Peyer's patch (tissue), 4 donors: ENCODE results near the gene IMPDH1. TPM values are rescaled to one million over a fixed set of nuclear protein-coding genes. Genes with fewer than 3 reads are reported as not detected.

Experiments
- DNase-seq, 3 donors: peaks; one replicate each; pipeline ENCODE4 v3.0.0-alpha.2; 2017 to 2019
- H3K27ac ChIP-seq, 4 donors: fragments of 200-600 bp; sonication (generic); one replicate each; pipeline ENCODE4 v1.5.1; 2016 to 2019
- H3K27me3 ChIP-seq, 2 donors: fragments of 200-600 bp; sonication (generic); one replicate each; pipeline ENCODE4 v1.5.1; 2019
- H3K36me3 ChIP-seq, 3 donors: fragments of 200-600 bp; sonication (generic); one replicate each; pipeline ENCODE4 v1.5.1; 2016 to 2019
- H3K4me1 ChIP-seq, 4 donors: fragments of 200-600 bp; sonication (generic); one replicate each; pipeline ENCODE4 v1.5.1; 2016 to 2019
- H3K4me3 ChIP-seq, 4 donors: fragments of 200-600 bp; sonication (generic); 1 replicate in 3 of 4; 2 replicates in 1 of 4; pipeline ENCODE4 v1.5.1; 2016 to 2019; ENCODE audit warnings: mild to moderate bottlenecking in 1 of 4
- H3K9me3 ChIP-seq, 4 donors: fragments of 200-600 bp; sonication (generic); one replicate each; pipeline ENCODE4 v1.5.1; 2016 to 2019; ENCODE audit warnings: mild to moderate bottlenecking in 1 of 4
- CTCF ChIP-seq, 6 experiments: fragments of 450-650 bp in 4 of 6; fragments of 200-600 bp in 2 of 6; sonication (generic) in 1 of 6; IDR thresholded peaks; one replicate each; pipeline ENCODE4 v1.5.1; 2017 to 2019; ENCODE audit warnings: antibody characterized with exemption in 6 of 6, mild to moderate bottlenecking in 3 of 6, moderate library complexity in 1 of 6
- POLR2A ChIP-seq, 2 donors: fragments of 450-650 bp; IDR thresholded peaks; one replicate each; pipeline ENCODE4 v1.5.1; 2017; ENCODE audit warnings: antibody characterized with exemption in 2 of 2, mild to moderate bottlenecking in 2 of 2, moderate library complexity in 2 of 2
- small RNA-seq, 2 donors: library from RNA; depleted of rRNA; stranded (forward); fragments of <200 nt; gene quantifications; one replicate each; pipeline ENCODE3, GENCODE V24; 2016
- total RNA-seq, 4 donors: library from RNA; depleted of rRNA; stranded (reverse); fragments of >200 nt; gene quantifications; one replicate each; pipeline ENCODE4 v1.1.0, GENCODE V29; 2016

The IMPDH1 gene
- total RNA-seq, 4 donors from 2014 or later = 7.9 to 45.4 (median 14.8) TPM

- H3K27me3 ChIP-seq = peaks cover 0 to 9% of the 10 kb centered on the region in 2 donors
- TF ChIP-seq CTCF (IDR thresholded peaks at IDR 0.05) = no peak
- no peak for TF ChIP-seq POLR2A (IDR thresholded peaks at IDR 0.05)
- no peak for DNase-seq
- H3K4me3 ChIP-seq = no peak overlapping the region
- no peaks in the 10 kb centered on the region for H3K9me3 ChIP-seq
- H3K27ac ChIP-seq = no peak overlapping the region
- H3K4me1 ChIP-seq = peaks cover 0 to 13% (median 3%) of the 10 kb centered on the region in 4 donors
- no peaks in the 10 kb centered on the region for H3K36me3 ChIP-seq
Measured at GRCh38 chr7:128350708-128351295, 59.0 kb downstream of the IMPDH1 start.

GRCh38 chr7:128349466-128349825, 60.3 kb downstream of the IMPDH1 start:
- DNase-seq = no peak
- no peak overlapping the region for H3K27ac ChIP-seq
- H3K9me3 ChIP-seq = no peaks in the 10 kb centered on the region
- no peak overlapping the region for H3K4me3 ChIP-seq
- no peaks in the 10 kb centered on the region for H3K36me3 ChIP-seq
- TF ChIP-seq CTCF (IDR thresholded peaks at IDR 0.05) = no peak
- TF ChIP-seq POLR2A (IDR thresholded peaks at IDR 0.05) = no peak
- peaks cover 0 to 9% of the 10 kb centered on the region in 2 donors for H3K27me3 ChIP-seq
- H3K4me1 ChIP-seq = peaks cover 0 to 13% (median 3%) of the 10 kb centered on the region in 4 donors

GRCh38 chr7:128347647-128348097, 62.1 kb downstream of the IMPDH1 start:
- Histone ChIP-seq H3K4me1 (peaks cover 3 to 18% (median 6%) of the 10 kb centered on the region in 4 donors), H3K27me3 (peaks cover 0 to 9% of the 10 kb centered on the region in 2 donors), H3K27ac (no peak overlapping the region), H3K4me3 (no peak overlapping the region), H3K9me3 (no peaks in the 10 kb centered on the region), H3K36me3 (no peaks in the 10 kb centered on the region)
- TF ChIP-seq CTCF (IDR thresholded peaks at IDR 0.05) = peak in 4 of 6 experiments; percentile 30 to 47 (median 39)
- TF ChIP-seq POLR2A (IDR thresholded peaks at IDR 0.05) = no peak
- no peak for DNase-seq

GRCh38 chr7:128344431-128344774, 65.4 kb downstream of the IMPDH1 start:
- H3K9me3 ChIP-seq = no peaks in the 10 kb centered on the region
- no peak for DNase-seq
- no peak overlapping the region for H3K4me3 ChIP-seq
- H3K4me1 ChIP-seq = peaks cover 3 to 18% (median 9%) of the 10 kb centered on the region in 4 donors
- no peaks in the 10 kb centered on the region for H3K27me3 ChIP-seq
- no peak overlapping the region for H3K27ac ChIP-seq
- H3K36me3 ChIP-seq = peaks cover 0 to 3% (median 0%) of the 10 kb centered on the region in 3 donors
- no peak for TF ChIP-seq POLR2A (IDR thresholded peaks at IDR 0.05)
- TF ChIP-seq CTCF (IDR thresholded peaks at IDR 0.05) = no peak

GRCh38 chr7:128343554-128344430, 66.0 kb downstream of the IMPDH1 start, which contains the start of gene RBM28:
RBM28 (minus strand) TSS chr7:128343908; CDS start chr7:128343793, 115 bp downstream.
- Histone ChIP-seq H3K27me3 (no peaks in the 10 kb centered on the region), H3K36me3 (peaks cover 0 to 9% (median under 1%) of the 10 kb centered on the region in 3 donors), H3K9me3 (no peaks in the 10 kb centered on the region), H3K4me3 (peak within 1 kb of the TSS; percentile 62 to 78 (median 69)), H3K27ac (peak within 1 kb of the TSS; percentile 59 to 85 (median 72)), H3K4me1 (peaks cover 3 to 18% (median 9%) of the 10 kb centered on the region in 4 donors)
- peak; percentile 80 to 92 (median 88) for DNase-seq
- TF ChIP-seq POLR2A (IDR thresholded peaks at IDR 0.05) (peak in 1 of 2 donors; percentile 44), CTCF (IDR thresholded peaks at IDR 0.05) (no peak)

Small RNA genes lying within 50 kb of the gene (small RNA-seq; reads per million reads assigned to genes)
- gene AC010655.1 (0 reads per million in 2 donors), gene RNU7-27P (0 reads per million in 2 donors), gene RNU7-54P (0 reads per million in 2 donors)

Other genes starting within 250 kb of the IMPDH1 start
- under 1 TPM in 1 of 4 donors, not detected in 3; 0.27 TPM for gene LEP, start 168.7 kb downstream of the IMPDH1 start, total RNA-seq
- 100 to 1,000 TPM in 1 of 4 donors, 10 to 100 TPM in 3; 19.1 to 142 (median 24.2) TPM for gene RBM28, start 66.1 kb downstream of the IMPDH1 start, total RNA-seq
- under 1 TPM in 1 of 4 donors, not detected in 3; 0.66 TPM for gene PRRT4, start 48.3 kb downstream of the IMPDH1 start, total RNA-seq
- gene HILPDA, start 45.9 kb upstream of the IMPDH1 start, total RNA-seq = 1 to 10 TPM; 2.6 to 9.0 (median 6.0) TPM
- 10 to 100 TPM; 14.0 to 23.3 (median 20.4) TPM for gene METTL2B, start 66.8 kb upstream of the IMPDH1 start, total RNA-seq